Measurements from ENCODE around the gene TUFT1.
"Not testable (repeated sequence)": the region's sequence is repeated elsewhere in the genome, so short reads cannot be mapped to it uniquely, and the experiment has no call there.

Gene TUFT1

DNA sequence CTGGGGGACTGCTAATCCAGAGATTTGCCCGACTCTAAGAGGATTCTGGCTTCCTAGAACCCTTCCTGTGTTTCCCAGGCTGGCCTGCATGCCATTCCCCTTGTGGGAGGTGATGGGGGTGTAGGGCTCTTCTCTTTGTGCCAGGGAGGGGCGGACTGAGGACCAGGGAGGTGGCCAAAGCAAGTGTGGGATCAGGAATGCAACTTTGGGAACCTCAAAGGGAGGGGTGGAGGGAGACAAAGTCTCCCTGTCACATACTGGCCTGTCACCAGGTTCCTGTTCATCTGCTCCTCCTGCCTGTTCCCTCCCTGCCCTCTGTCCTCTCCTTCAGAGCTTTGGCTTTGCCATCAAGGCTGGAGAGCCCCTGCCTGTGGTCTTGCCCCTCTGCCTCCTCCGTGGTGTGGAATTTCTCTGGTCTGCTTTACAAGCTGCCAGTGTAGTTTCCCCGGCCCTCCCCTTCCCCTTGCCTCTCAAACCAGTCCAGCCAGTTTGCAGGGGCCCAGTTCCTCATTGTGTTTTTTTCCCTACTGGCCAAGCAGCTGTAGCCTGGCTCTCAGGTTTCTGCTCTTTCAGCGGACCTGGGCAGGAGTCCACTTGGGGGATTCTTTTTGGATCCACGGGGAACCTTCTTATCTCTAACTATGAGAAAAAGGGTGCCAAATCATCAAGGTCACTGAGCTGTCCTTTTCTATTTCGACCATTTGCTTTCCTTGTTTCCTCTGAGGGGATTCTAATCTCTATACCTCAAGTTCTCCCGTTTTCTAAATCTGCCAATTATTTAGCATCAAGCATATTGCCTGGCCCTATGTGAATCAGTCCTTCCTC, 27.1 kb upstream of the TUFT1 start:
- no peak for FAIRE-seq
- TF ChIP-seq TAF1 (IDR thresholded peaks at IDR 0.05; ENCODE audit: borderline replicate concordance, low read depth, low read length) (no peak), POLR2A (IDR thresholded peaks at IDR 0.05; ENCODE audit: low read depth, low read length) (no peak), POLR2AphosphoS5 (IDR thresholded peaks at IDR 0.05; ENCODE audit: low read depth, low read length) (no peak)
- no peak for DNase-seq (ENCODE audit: insufficient read length)

DNA sequence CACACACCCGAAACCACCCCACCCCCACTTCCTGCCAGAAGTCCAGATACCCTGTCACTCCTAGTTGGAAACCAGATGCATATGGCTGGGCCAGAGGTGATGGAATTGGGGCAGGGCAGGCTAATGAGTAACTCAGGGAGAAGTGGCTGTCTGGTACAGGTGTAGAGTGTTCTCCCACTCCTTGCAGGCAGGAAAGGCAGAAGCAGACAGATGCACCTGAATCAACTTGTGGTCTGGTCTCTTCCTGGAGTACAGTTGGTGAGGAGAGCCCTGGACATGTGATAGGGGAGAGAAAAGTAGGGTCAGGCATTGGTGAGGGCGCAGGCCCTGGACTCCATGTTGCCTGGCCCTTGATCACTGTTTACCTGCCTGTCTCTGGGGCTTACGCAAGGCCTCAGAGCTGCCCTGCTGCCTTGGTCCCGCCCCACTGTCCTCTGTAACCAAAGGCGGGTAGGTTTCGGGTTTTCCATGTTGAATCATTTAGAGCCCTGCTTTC, 26.4 kb upstream of the TUFT1 start:
- FAIRE-seq (no peak), DNase-seq (ENCODE audit: insufficient read length) (no peak)
- no peak for TF ChIP-seq TAF1 (IDR thresholded peaks at IDR 0.05; ENCODE audit: borderline replicate concordance, low read depth, low read length)
- no peak for TF ChIP-seq POLR2AphosphoS5 (IDR thresholded peaks at IDR 0.05; ENCODE audit: low read depth, low read length)
- TF ChIP-seq POLR2A (IDR thresholded peaks at IDR 0.05; ENCODE audit: low read depth, low read length), result no peak

DNA sequence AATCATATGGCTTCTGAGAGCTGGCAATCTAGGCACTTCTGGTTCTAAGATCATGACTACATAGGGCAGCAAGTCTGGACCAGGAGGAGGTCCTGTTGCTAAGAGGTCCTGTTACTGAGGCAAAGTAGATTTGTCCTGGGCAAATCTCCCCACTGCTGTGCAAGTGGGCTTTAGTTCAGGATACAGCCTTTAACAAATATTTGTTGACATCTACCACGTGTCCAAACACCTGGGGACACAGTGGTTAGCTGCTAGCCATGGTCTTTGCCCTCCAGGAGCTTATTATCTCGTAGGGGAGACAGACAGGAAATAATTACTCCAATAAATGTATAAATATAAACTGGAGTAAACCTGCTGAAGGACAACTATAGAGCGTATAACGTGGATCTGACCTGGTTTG, 25.7 kb upstream of the TUFT1 start:
- FAIRE-seq (no peak), DNase-seq (ENCODE audit: insufficient read length) (no peak)
- no peak for TF ChIP-seq TAF1 (IDR thresholded peaks at IDR 0.05; ENCODE audit: borderline replicate concordance, low read depth, low read length)
- TF ChIP-seq POLR2A (IDR thresholded peaks at IDR 0.05; ENCODE audit: low read depth, low read length), result no peak
- TF ChIP-seq POLR2AphosphoS5 (IDR thresholded peaks at IDR 0.05; ENCODE audit: low read depth, low read length), result no peak

DNA sequence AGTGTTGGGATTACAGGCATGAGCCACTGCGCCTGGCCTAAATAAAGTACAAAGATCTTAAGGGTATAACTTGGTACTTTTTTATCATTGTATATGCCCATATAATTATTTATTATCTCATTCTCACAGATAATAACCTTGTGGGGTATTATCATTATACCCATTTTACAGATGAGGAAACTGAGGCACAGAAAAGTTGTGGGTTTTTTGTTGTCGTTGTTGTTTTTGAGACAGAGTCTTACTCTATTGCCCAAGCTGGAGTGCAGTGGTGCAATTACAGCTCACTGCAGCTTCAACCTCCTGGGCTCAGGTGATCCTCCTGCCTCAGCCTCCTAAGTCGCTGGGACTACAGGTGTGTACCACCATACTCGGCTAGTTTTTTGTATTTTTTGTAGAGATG, 24.8 kb upstream of the TUFT1 start:
- DNase-seq (ENCODE audit: insufficient read length) (no peak), FAIRE-seq (no peak)
- TF ChIP-seq POLR2AphosphoS5 (IDR thresholded peaks at IDR 0.05; ENCODE audit: low read depth, low read length) (no peak), POLR2A (IDR thresholded peaks at IDR 0.05; ENCODE audit: low read depth, low read length) (no peak), TAF1 (IDR thresholded peaks at IDR 0.05; ENCODE audit: borderline replicate concordance, low read depth, low read length) (no peak)

DNA sequence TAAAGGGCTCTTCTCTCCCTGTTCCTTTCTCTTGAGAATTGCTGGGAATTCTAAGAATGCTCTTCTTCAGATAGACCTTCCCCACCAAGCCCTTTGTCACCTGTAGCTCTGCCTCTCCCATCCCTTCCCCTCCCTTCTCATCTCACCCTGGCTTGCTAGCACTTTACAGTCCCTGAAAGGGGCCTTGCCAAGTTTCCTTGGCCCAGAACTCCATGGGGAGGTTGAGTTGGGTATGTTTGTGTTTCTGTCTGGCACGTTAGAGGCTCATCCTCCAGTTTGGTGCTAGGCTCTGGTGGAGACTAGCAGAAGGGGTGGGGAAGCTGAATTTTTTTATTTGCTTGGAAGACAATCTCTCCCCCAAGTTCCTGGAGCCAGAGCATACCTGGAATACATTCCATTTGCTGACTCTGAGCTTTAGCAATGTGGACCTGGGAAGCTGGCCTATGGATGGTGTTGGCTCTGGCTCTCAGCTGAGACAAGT, 24.0 kb upstream of the TUFT1 start:
- DNase-seq (ENCODE audit: insufficient read length), result no peak
- no peak for TF ChIP-seq TAF1 (IDR thresholded peaks at IDR 0.05; ENCODE audit: borderline replicate concordance, low read depth, low read length)
- no peak for TF ChIP-seq POLR2AphosphoS5 (IDR thresholded peaks at IDR 0.05; ENCODE audit: low read depth, low read length)
- no peak for TF ChIP-seq POLR2A (IDR thresholded peaks at IDR 0.05; ENCODE audit: low read depth, low read length)
- no peak for FAIRE-seq

DNA sequence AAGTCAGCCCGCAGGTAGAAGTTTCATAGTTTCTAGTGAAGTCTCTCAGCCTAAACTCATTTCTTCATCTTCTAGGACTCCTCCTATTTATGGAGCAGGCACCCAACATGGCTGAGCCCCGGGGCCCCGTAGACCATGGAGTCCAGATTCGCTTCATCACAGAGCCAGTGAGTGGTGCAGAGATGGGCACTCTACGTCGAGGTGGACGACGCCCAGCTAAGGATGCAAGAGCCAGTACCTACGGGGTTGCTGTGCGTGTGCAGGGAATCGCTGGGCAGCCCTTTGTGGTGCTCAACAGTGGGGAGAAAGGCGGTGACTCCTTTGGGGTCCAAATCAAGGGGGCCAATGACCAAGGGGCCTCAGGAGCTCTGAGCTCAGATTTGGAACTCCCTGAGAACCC, 21.7 kb upstream of the TUFT1 start:
- FAIRE-seq (no peak), DNase-seq (ENCODE audit: insufficient read length) (no peak)

DNA sequence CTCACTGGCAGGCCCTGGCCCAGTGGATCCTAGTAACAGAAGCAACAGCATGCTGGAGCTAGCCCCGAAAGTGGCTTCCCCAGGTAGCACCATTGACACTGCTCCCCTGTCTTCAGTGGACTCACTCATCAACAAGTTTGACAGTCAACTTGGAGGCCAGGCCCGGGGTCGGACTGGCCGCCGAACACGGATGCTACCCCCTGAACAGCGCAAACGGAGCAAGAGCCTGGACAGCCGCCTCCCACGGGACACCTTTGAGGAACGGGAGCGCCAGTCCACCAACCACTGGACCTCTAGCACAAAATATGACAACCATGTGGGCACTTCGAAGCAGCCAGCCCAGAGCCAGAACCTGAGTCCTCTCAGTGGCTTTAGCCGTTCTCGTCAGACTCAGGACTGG, 21.2 kb upstream of the TUFT1 start:
- TF ChIP-seq TAF1 (IDR thresholded peaks at IDR 0.05; ENCODE audit: borderline replicate concordance, low read depth, low read length) (no peak), POLR2A (IDR thresholded peaks at IDR 0.05; ENCODE audit: low read depth, low read length) (no peak), POLR2AphosphoS5 (IDR thresholded peaks at IDR 0.05; ENCODE audit: low read depth, low read length) (no peak)
- DNase-seq (ENCODE audit: insufficient read length), result no peak
- no peak for FAIRE-seq

More for the DNA sequence above, 21.7 kb upstream of the TUFT1 start:
- TF ChIP-seq POLR2AphosphoS5 (IDR thresholded peaks at IDR 0.05; ENCODE audit: low read depth, low read length), result no peak

DNA sequence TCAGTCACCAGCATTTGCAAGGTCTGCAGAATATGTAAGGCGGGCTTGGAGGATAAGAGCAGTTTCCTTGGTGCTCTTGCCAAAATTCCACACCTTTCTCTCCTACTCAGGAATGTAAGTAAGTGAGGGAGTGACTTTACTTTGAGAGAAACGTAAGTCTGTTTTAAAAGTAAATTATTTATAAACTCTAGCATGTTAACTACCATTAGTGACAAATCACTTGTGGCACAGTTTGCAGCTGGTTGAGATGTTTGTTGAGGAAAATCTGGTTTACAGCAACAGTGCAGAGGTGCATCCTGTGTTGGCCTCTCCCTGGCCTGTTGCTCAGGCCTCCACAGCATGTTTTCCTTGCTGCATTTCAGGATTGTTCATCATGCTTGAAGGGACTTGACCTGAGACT, 20.4 kb upstream of the TUFT1 start:
- DNase-seq (ENCODE audit: insufficient read length) (no peak), FAIRE-seq (no peak)
- no peak for TF ChIP-seq POLR2AphosphoS5 (IDR thresholded peaks at IDR 0.05; ENCODE audit: low read depth, low read length)
- no peak for TF ChIP-seq TAF1 (IDR thresholded peaks at IDR 0.05; ENCODE audit: borderline replicate concordance, low read depth, low read length)
- TF ChIP-seq POLR2A (IDR thresholded peaks at IDR 0.05; ENCODE audit: low read depth, low read length), result no peak

DNA sequence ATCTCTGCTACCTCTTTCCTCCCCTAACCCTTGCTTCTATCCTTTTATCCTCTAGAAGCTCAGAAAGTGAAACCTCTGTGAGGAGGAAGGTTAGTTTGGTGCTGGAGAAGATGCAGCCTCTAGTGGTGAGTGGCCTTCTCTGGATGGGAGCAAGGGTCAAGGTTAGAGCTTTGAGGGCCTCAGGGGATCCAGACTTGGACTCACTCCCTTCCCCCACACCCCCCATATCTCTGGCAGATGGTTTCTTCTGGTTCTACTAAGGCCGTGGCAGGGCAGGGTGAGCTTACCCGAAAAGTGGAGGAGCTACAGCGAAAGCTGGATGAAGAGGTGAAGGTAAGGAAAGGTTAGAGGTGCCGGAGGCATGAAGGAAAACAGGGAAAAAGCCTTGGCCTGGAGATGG, 19.8 kb upstream of the TUFT1 start:
- FAIRE-seq (no peak), DNase-seq (ENCODE audit: insufficient read length) (no peak)
- TF ChIP-seq TAF1 (IDR thresholded peaks at IDR 0.05; ENCODE audit: borderline replicate concordance, low read depth, low read length) (no peak), POLR2A (IDR thresholded peaks at IDR 0.05; ENCODE audit: low read depth, low read length) (no peak), POLR2AphosphoS5 (IDR thresholded peaks at IDR 0.05; ENCODE audit: low read depth, low read length) (no peak)

DNA sequence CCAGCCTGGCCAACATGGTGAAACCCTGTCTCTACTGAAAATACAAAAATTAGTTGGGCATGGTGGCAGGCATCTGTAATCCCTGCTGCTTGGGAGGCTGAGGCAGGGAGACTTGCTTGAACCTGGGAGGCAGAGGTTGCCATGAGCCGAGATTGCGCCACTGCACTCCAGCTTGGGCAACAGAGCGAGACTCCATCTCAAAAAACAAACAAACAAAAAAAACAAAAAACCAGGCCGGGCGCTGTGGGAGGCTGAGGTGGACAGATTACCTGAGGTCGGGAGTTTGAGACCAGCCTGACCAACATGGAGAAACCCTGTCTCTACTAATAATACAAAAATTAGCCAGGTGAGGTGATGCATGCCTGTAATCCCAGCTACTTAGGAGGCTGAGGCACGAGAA, 17.7 kb upstream of the TUFT1 start:
- DNase-seq (ENCODE audit: insufficient read length); FAIRE-seq: not testable (repeated sequence)

DNA sequence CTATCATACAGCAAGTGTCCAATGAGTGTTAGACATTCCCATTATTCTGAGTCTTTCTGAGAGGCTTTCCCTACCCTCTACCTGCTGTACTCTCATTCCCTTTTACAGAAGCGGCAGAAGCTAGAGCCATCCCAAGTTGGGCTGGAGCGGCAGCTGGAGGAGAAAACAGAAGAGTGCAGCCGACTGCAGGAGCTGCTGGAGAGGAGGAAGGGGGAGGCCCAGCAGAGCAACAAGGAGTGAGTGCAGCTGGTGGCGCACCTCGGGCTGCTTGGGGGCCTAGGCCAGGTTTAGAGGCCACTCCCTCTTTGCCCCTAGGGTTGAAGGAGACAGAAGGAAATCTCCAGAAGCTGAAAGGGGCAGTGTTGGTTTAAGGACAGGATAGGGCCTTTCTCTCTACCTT, 16.8 kb upstream of the TUFT1 start:
- no peak for TF ChIP-seq TAF1 (IDR thresholded peaks at IDR 0.05; ENCODE audit: borderline replicate concordance, low read depth, low read length)
- TF ChIP-seq POLR2AphosphoS5 (IDR thresholded peaks at IDR 0.05; ENCODE audit: low read depth, low read length), result no peak
- TF ChIP-seq POLR2A (IDR thresholded peaks at IDR 0.05; ENCODE audit: low read depth, low read length), result no peak
- DNase-seq (ENCODE audit: insufficient read length) (no peak), FAIRE-seq (no peak)

DNA sequence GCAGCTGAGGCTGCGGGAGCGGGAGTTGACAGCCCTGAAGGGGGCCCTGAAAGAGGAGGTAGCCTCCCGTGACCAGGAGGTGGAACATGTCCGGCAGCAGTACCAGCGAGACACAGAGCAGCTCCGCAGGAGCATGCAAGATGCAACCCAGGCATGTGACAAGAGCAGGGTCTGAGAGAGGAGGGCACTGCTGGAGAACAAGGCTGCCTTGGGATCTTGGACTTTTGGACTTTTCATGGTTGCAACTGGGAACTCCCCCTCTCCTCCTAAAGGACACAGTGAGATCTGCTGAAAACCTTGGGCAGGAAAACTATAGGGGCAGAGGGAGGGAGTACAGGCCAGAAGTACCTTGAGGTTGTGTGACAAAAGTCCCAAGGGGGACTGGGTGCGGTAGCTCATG, 15.4 kb upstream of the TUFT1 start:
- FAIRE-seq, result no peak
- no peak for TF ChIP-seq TAF1 (IDR thresholded peaks at IDR 0.05; ENCODE audit: borderline replicate concordance, low read depth, low read length)
- no peak for TF ChIP-seq POLR2AphosphoS5 (IDR thresholded peaks at IDR 0.05; ENCODE audit: low read depth, low read length)
- no peak for TF ChIP-seq POLR2A (IDR thresholded peaks at IDR 0.05; ENCODE audit: low read depth, low read length)
- no peak for DNase-seq (ENCODE audit: insufficient read length)

All from GM12892 (cell line).